Hepatic stellate cell (primary cell): ENCODE data around the gene PYGM.

Experiments used
- DNase-seq: peaks from one replicate; pipeline ENCODE4 v3.0.0; 2011; ENCODE audit warnings: low spot score

Gene PYGM

GRCh38 chr11:64759722-64760719 lies at the start of gene PYGM:
PYGM (minus strand) TSS chr11:64759974; CDS start chr11:64759898, 76 bp downstream.
- no peak for DNase-seq

- no peak for DNase-seq
These were observed 45.7 kb upstream of the PYGM start for GRCh38 chr11:64805481-64805880.

- DNase-seq: no peak
These were observed 44.8 kb upstream of the PYGM start for GRCh38 chr11:64804346-64805210.

GRCh38 chr11:64803846-64804345 lies 44.1 kb upstream of the PYGM start:
- no peak for DNase-seq

GRCh38 chr11:64803158-64803845 lies 43.5 kb upstream of the PYGM start, which contains the start of gene MAP4K2:
MAP4K2 (minus strand) TSS chr11:64803214; CDS start chr11:64803149, 65 bp downstream.
- DNase-seq: peak; percentile 95

GRCh38 chr11:64802370-64803157 lies 42.8 kb upstream of the PYGM start:
- no peak for DNase-seq

- no peak for DNase-seq
These were observed 42.0 kb upstream of the PYGM start for GRCh38 chr11:64801561-64802369.

- DNase-seq: no peak
These were observed 41.3 kb upstream of the PYGM start for GRCh38 chr11:64801158-64801464.

- no peak for DNase-seq
These were observed 40.8 kb upstream of the PYGM start for GRCh38 chr11:64800303-64801157.

GRCh38 chr11:64799623-64800302 lies 40.0 kb upstream of the PYGM start:
- no peak for DNase-seq

- no peak for DNase-seq
These were observed 39.5 kb upstream of the PYGM start for GRCh38 chr11:64799256-64799622.

- DNase-seq: no peak
These were observed 37.2 kb upstream of the PYGM start for GRCh38 chr11:64796757-64797541.

- no peak for DNase-seq
These were observed 36.4 kb upstream of the PYGM start for GRCh38 chr11:64796047-64796756.

GRCh38 chr11:64794526-64794925 lies 34.8 kb upstream of the PYGM start:
- no peak for DNase-seq

- DNase-seq: no peak
These were observed 33.7 kb upstream of the PYGM start for GRCh38 chr11:64793271-64794160.

- no peak for DNase-seq
These were observed 32.7 kb upstream of the PYGM start for GRCh38 chr11:64792482-64792881.
